ENCODE results near the gene NEUROG2. TPM values are rescaled to one million over a fixed set of nuclear protein-coding genes. Genes with fewer than 3 reads are reported as not detected.
"Not testable (repeated sequence)": the region's sequence is repeated elsewhere in the genome, so short reads cannot be mapped to it uniquely, and the experiment has no call there.

NEUROG2 gene
- total RNA-seq, 1 donor from 2014 or later = not detected

- intact Hi-C loops (cut with DNase I) = no loop called here
- no peak for DNase-seq (ENCODE audit: low spot score)
Observed at GRCh38 chr4:112509243-112510141, 6.5 kb downstream of the NEUROG2 start.

DNA sequence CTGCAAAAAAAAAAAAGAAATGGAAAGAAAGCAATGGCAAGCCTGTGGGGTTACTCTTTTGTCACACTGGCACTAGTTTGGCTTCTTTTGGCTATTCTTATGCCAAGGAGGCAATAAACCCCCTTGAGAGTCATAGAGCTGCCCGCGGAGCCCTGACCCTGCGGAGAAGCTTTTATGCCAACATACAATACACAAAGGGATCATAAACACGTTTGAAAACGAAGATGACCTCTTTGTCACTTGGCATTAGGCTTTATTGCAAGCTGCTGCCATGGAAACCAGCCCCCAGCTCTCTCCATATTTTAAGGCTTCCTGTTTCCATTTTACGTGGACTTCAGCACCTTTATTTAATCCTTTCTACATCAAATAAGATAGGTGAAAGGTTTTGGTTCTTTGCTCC lies 7.6 kb downstream of the NEUROG2 start:
- intact Hi-C loops (cut with DNase I) = no loop called here
- DNase-seq (ENCODE audit: low spot score) = no peak

GRCh38 chr4:112504807-112505206 lies 11.2 kb downstream of the NEUROG2 start:
- intact Hi-C loops (cut with DNase I) = no loop called here
- no peak for DNase-seq (ENCODE audit: low spot score)

GRCh38 chr4:112502871-112503270 lies 13.1 kb downstream of the NEUROG2 start:
- no peak for DNase-seq (ENCODE audit: low spot score)
- intact Hi-C loops (cut with DNase I) = no loop called here

- intact Hi-C loops (cut with DNase I) = no loop called here
- no peak for DNase-seq (ENCODE audit: low spot score)
Observed at GRCh38 chr4:112492321-112492720, 23.7 kb downstream of the NEUROG2 start.

GRCh38 chr4:112490808-112491207 lies 25.2 kb downstream of the NEUROG2 start:
- intact Hi-C loops (cut with DNase I); DNase-seq (ENCODE audit: low spot score): not testable (repeated sequence)

DNA sequence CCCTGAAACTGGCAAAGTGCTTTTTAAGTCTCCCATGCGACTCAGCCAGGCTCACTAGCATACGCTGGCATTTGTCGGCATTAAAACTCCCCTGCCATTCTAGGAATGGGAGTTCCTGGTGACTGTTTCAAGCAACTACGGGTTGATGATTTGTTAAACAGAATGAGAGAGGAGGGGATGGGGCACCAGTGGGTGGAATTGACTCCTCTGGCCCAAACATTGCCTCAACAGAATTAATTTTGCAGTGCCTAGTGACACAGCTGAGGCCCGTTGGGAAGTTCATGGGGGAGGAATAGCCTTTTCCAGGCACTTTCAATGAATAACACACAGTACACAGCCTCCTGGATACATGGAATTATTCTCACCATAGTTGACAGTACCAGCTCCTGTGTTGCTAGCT lies 30.1 kb downstream of the NEUROG2 start:
- no peak for DNase-seq (ENCODE audit: low spot score)
- intact Hi-C loops (cut with DNase I) = no loop called here

GRCh38 chr4:112473985-112474384 lies 42.0 kb downstream of the NEUROG2 start:
- DNase-seq (ENCODE audit: low spot score) = no peak
- intact Hi-C loops (cut with DNase I) = no loop called here

GRCh38 chr4:112472318-112472717 lies 43.7 kb downstream of the NEUROG2 start:
- DNase-seq (ENCODE audit: low spot score) = no peak
- intact Hi-C loops (cut with DNase I) = no loop called here

Other genes with a start within 250 kb of the NEUROG2 start
- gene TIFA, start 230.3 kb downstream of the NEUROG2 start, total RNA-seq = 4.0 TPM
- gene ALPK1, start 218.8 kb downstream of the NEUROG2 start, total RNA-seq = 4.9 TPM
- gene ZGRF1, start 120.7 kb upstream of the NEUROG2 start, total RNA-seq = 2.8 TPM
- gene LARP7, start 121.0 kb upstream of the NEUROG2 start, total RNA-seq = 52.9 TPM

Data from cardiac septum (tissue), 1 donor.